ENCODE measurements around the gene DYNC2H1. TPM values are rescaled to one million over a fixed set of nuclear protein-coding genes. Genes with fewer than 3 reads are reported as not detected.

Gene DYNC2H1
- total RNA-seq, 1 experiment from 2014 or later = 28.9 TPM

- ChIA-PET POLR2A (ENCODE audit: unreplicated experiment) (no interaction called here), CTCF (no interaction called here)
- Histone ChIP-seq H3K4me2 (ENCODE audit: low read length) (no peak overlapping the region), H3F3A (ENCODE audit: low read length, unreplicated experiment) (no peaks in the 10 kb centered on the region), H3K9me2 (replicated peaks; ENCODE audit: low read length) (no peaks in the 10 kb centered on the region), H3K9ac (ENCODE audit: low read length) (no peak overlapping the region), H3K4me1 (ENCODE audit: insufficient read depth, low read length) (no peaks in the 10 kb centered on the region), H3K27me3 (ENCODE audit: low read length) (no peaks in the 10 kb centered on the region), H3K27ac (ENCODE audit: low read length) (no peak overlapping the region), H3K9me3 (ENCODE audit: low read length) (no peaks in the 10 kb centered on the region), H4K20me1 (ENCODE audit: low read length) (no peaks in the 10 kb centered on the region), H3K79me2 (ENCODE audit: low read length) (no peaks in the 10 kb centered on the region), H3K36me3 (ENCODE audit: low read depth, low read length) (no peaks in the 10 kb centered on the region), H2AFZ (ENCODE audit: low read length) (no peak overlapping the region), H3K4me3 (ENCODE audit: low read length) (no peak overlapping the region)
- BruUV-seq (replicated peaks) = no TSS peak
- DNase-seq (no peak), ATAC-seq (no peak)
- TF ChIP-seq EZH2 (IDR thresholded peaks at IDR 0.05; ENCODE audit: low read length, unreplicated experiment) (no peak), EZH2phosphoT487 (IDR thresholded peaks at IDR 0.05; ENCODE audit: borderline replicate concordance, low read length) (no peak), CTCF (conservative IDR thresholded peaks at IDR 0.05; ENCODE audit: low read depth, low read length) (no peak)
- intact Hi-C loops (cut with micrococcal nuclease) = loop anchor here (5.0 kb wide), 1 partner anchor 115 kb away; no protein-coding TSS in a partner anchor
Observed at GRCh38 chr11:103317118-103317517, 207.9 kb downstream of the DYNC2H1 start.

DNA sequence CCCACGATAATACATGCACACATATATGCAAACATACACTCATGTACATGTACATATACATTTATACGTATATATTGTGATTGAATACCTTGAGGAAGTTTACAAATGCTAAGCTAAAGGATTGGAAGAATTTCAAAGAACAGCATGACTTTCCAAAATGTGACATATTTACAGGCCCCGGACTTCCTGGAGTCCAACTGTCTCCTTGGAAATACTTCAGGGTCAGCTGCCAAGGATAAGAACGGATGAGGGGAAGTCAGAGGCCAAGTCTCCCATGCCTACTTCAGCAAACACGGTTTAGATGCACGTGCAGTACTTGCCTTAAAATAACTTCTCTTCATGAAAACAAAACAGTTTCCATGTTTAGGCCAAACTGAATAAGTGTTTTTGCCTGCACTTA, 213.6 kb downstream of the DYNC2H1 start:
- Histone ChIP-seq H3F3A (ENCODE audit: low read length, unreplicated experiment) (no peaks in the 10 kb centered on the region), H3K9me2 (replicated peaks; ENCODE audit: low read length) (no peaks in the 10 kb centered on the region), H3K9me3 (ENCODE audit: low read length) (no peaks in the 10 kb centered on the region), H3K4me3 (ENCODE audit: low read length) (no peak overlapping the region), H3K4me1 (ENCODE audit: insufficient read depth, low read length) (no peaks in the 10 kb centered on the region; the same call in 1 of the 2 replicates), H3K27ac (ENCODE audit: low read length) (no peak overlapping the region), H3K9ac (ENCODE audit: low read length) (no peak overlapping the region), H3K27me3 (ENCODE audit: low read length) (no peaks in the 10 kb centered on the region), H4K20me1 (ENCODE audit: low read length) (no peaks in the 10 kb centered on the region), H3K36me3 (ENCODE audit: low read depth, low read length) (no peaks in the 10 kb centered on the region), H3K4me2 (ENCODE audit: low read length) (no peak overlapping the region), H3K79me2 (ENCODE audit: low read length) (no peaks in the 10 kb centered on the region), H2AFZ (ENCODE audit: low read length) (no peak overlapping the region)
- no peak for ATAC-seq
- no peak for DNase-seq
- BruUV-seq (replicated peaks) = no TSS peak
- intact Hi-C loops (cut with micrococcal nuclease) = no loop called here
- POLR2A ChIA-PET (ENCODE audit: unreplicated experiment) = no interaction called here
- CTCF ChIA-PET = interaction anchor here (0.6 kb wide), 1 partner anchor 34 kb away, joined by 4 read pairs; no protein-coding TSS in a partner anchor
- no peak for TF ChIP-seq EZH2phosphoT487 (IDR thresholded peaks at IDR 0.05; ENCODE audit: borderline replicate concordance, low read length)
- TF ChIP-seq EZH2 (IDR thresholded peaks at IDR 0.05; ENCODE audit: low read length, unreplicated experiment) = no peak
- TF ChIP-seq CTCF (conservative IDR thresholded peaks at IDR 0.05; ENCODE audit: low read depth, low read length) = no peak

GRCh38 chr11:103325686-103326069, 216.5 kb downstream of the DYNC2H1 start:
- intact Hi-C loops (cut with micrococcal nuclease) = loop anchor here (1.0 to 5.0 kb wide), 4 partner anchors 107 to 276 kb away; no protein-coding TSS in a partner anchor
- Histone ChIP-seq H3K4me3 (ENCODE audit: low read length) (no peak overlapping the region), H3K27me3 (ENCODE audit: low read length) (no peaks in the 10 kb centered on the region), H3K9ac (ENCODE audit: low read length) (no peak overlapping the region), H2AFZ (ENCODE audit: low read length) (peak overlapping the region; percentile 40; the same call in 1 of the 2 replicates), H3K9me3 (ENCODE audit: low read length) (no peaks in the 10 kb centered on the region), H3K79me2 (ENCODE audit: low read length) (no peaks in the 10 kb centered on the region), H3F3A (ENCODE audit: low read length, unreplicated experiment) (no peaks in the 10 kb centered on the region), H3K9me2 (replicated peaks; ENCODE audit: low read length) (no peaks in the 10 kb centered on the region), H3K4me2 (ENCODE audit: low read length) (0 out of 2 replicates have a peak overlapping the region, but pooled peaks have one; percentile 19), H3K27ac (ENCODE audit: low read length) (no peak overlapping the region), H3K36me3 (ENCODE audit: low read depth, low read length) (no peaks in the 10 kb centered on the region), H4K20me1 (ENCODE audit: low read length) (no peaks in the 10 kb centered on the region), H3K4me1 (ENCODE audit: insufficient read depth, low read length) (no peaks in the 10 kb centered on the region; the same call in 1 of the 2 replicates)
- BruUV-seq (replicated peaks) = no TSS peak
- ATAC-seq = no peak
- POLR2A ChIA-PET (ENCODE audit: unreplicated experiment) = no interaction called here
- no peak for DNase-seq
- TF ChIP-seq EZH2 (IDR thresholded peaks at IDR 0.05; ENCODE audit: low read length, unreplicated experiment) (no peak), CTCF (conservative IDR thresholded peaks at IDR 0.05; ENCODE audit: low read depth, low read length) (no peak)
- CTCF ChIA-PET = interaction anchor here (0.6 kb wide), 1 partner anchor 185 kb away, joined by 3 read pairs; no protein-coding TSS in a partner anchor

All from PC-3 (cell line).